Measurements from ENCODE around the gene TRDMT1.

GRCh38 chr10:17237915-17238444 is 36.5 kb upstream of the TRDMT1 start:
- TF ChIP-seq CTCF (conservative IDR thresholded peaks at IDR 0.05 in 1 of 2, IDR thresholded peaks at IDR 0.05 in 1 of 2; ENCODE audit: low read depth in 1 of 2, low read length in 2 of 2) (no peak), EZH2 (IDR thresholded peaks at IDR 0.05; ENCODE audit: low read length, missing control alignments) (no peak)
